Measurements from ENCODE around the gene HMSD.
A peak's percentile ranks its signal among the peaks of the same experiment; 100 is the strongest.

Gene HMSD

DNA sequence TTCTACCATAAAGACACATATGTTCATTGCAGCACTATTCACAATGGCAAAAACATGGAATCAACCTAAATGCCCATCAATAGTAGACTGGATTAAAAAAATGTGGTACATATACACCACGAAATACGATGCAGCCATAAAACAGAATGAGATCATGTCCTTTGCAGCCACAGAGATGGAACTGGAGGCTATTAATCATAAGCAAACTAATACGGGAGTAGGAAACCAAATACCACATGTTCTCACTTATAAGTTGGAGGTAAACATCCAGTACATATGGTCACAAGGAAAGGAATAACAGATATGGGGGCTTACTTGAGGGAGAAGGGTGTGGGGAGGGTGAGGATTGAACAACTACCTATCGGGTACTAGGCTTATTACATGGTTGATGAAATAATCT lies 7.7 kb downstream of the HMSD start:
- DNase-seq (ENCODE audit: low read depth): no peak

DNA sequence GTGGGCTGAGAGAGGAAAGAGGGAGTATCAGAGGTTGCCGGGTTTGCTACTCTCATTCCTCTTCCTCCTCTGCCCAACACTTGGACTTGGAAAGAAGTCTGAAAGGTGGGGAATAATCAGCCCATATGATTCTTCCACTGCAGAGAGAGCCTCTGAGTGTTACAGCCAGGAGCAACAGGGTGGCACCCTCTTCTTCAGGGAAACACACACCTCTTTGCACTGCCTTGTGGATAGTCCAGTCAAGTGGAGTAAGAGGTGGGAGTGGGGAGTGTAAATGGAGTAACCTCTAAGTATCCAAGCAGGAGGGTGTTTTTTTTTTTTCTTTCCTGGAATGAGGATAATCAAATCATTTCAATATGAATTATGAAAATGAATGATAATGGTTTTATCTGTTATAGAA lies 11.8 kb downstream of the HMSD start:
- DNase-seq (ENCODE audit: low read depth): no peak

DNA sequence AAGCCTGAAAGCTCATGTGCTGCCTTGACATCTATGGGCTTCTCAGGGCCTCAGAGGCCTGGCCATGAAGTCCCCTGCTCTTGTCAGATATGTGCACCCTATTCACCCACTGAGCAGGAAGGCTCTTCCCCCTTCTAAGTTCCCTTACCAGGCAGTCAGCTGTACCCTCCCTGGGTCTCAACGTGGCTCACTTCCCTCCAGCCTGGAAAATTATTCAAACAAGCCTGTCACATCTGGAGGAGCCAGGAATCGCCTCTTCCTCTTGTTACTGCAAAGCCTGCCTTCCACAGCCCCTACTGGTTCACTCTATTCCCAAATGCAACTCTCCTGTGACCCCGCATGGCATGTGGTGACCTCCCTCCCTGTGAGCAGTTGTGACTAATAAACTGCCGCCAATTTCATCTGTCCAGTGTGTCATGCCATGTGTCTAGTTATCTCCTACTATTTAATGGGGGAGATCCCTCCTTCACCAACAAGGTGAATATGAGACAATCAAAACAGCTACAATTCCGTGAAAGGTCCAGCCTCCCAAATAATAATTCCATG lies 12.4 kb downstream of the HMSD start:
- DNase-seq (ENCODE audit: low read depth): no peak

DNA sequence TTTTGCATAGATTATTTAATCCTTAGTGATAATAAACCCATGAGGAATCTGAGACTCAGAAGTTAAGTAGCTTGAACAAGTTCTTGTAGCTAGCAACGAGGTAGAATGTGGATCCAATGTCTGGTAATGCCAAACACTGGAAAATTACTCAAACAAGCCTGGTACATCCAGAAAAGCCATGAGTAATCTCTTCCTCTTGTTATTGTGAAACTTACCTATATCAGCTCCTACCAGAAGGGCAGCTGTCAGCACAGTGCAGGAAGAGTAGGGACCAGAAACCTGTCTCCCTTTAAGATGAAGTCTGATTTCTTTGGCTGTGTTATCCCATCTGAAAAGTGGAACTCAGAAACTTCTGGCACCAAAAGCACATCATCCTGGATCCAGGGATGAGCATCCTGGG lies 13.0 kb downstream of the HMSD start:
- DNase-seq (ENCODE audit: low read depth): no peak

GRCh38 chr18:63963615-63964256 lies 14.6 kb downstream of the HMSD start:
- no peak for DNase-seq (ENCODE audit: low read depth)

DNA sequence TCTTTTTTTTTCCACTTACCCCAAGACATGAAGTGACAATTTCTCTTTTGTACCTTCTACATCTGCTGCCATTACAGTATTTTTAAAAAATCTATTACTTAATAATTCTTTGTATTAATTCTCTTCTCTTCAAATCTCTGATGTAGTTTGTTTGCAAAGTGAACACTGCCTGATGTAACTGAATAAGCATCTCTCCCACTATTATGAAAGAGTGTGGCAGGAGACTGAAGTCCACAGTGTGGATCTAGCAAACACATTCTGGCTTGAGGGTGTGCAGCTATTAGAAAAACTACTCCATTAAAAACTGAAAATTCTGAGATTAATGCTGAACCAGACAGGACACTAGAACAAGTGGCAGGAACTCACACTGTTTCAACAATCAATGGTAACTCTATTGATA lies 15.8 kb downstream of the HMSD start:
- no peak for DNase-seq (ENCODE audit: low read depth)

- no peak for DNase-seq (ENCODE audit: low read depth)
These were observed 16.7 kb downstream of the HMSD start for GRCh38 chr18:63965716-63966330.

DNA sequence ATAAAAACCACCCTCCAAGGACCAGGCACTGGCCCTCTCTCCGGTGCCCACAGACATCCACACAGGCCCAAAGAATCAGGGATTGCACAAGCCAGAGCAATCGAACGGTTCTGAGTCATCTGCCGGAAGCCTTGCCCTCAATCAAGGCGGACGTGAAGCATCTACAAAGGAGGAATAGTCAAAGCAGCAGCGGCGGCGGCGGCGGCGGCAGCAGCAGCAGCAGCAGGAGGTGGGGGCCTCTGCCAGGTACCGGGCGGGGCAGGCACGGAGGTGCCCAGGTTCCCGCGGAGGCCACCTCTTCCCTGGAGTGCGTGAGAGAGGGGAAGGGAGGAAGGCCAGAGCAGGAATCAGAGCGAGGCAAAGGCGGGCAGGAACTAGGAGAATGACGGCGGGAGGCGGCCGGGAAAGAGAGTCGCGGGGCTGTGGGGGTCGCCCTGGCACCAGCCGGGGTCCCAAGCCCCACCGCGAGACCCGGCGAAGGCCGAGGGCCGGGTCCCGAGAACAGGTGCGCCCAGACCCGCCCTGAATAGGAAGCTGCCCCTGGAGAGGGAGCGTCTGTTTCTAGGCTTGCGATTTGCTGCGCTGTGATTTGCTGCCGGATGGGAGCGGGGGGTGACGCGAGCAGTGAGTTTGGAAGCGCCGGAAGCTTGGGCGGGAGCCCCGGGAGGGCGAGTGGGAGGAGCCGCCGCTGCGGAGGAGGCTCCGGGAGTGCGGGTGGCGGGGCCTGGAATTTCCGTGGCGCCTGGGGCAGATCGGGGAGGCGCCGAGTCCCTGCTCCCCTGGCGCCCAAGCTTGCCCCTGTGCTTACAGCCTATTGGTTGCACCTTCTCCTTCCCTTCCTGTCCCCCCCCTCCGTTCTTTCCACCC lies 21.1 kb downstream of the HMSD start, which contains the start of gene SERPINB8:
Gene SERPINB8 (plus strand): TSS at position 140 of the 867 bp plus-strand sequence. CDS start 8,228 bp downstream, outside the sequence.
- DNase-seq (ENCODE audit: low read depth): peak; percentile 77

- DNase-seq (ENCODE audit: low read depth): no peak
These were observed 21.7 kb downstream of the HMSD start for GRCh38 chr18:63970809-63971205.

GRCh38 chr18:63971320-63972001 lies 22.4 kb downstream of the HMSD start:
- no peak for DNase-seq (ENCODE audit: low read depth)

- no peak for DNase-seq (ENCODE audit: low read depth)
These were observed 22.9 kb downstream of the HMSD start for GRCh38 chr18:63972002-63972376.

DNA sequence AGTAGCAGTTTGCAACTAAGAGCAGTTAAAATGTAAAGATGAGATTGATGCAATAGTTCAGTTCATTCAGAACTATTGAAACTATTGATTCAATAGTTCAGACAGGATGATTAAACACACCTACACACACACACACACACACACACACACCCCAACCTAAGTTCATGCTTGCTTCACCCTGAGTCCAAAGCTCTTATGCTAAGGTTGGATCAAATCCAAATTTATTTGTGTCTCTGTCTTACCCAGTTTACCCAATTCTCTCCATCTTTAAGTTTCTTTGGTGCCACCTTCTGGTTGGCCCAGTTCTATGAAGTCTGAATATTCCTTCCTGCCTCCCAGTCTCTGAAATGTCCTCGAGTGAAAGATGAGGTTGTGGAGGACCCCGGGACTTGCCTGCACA lies 25.9 kb downstream of the HMSD start:
- no peak for DNase-seq (ENCODE audit: low read depth)

DNA sequence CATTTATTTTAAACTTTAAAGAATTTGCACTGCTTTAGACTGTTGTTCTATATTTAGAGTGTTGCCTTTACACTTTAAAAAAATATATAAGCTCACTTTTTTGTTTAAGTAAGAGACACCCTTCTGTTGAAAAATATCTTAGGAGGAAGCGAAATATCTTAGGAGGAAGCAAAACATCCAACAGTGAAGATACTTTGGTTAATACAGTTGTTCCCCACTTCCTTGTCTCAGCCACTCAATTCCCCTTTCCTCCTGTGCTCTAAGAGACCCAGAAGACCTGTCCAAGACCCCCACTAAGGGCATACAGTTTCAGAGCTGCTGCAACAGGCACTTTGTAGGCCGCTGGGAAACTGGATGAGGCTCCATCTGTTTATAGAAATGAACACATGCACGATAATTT lies 26.5 kb downstream of the HMSD start:
- no peak for DNase-seq (ENCODE audit: low read depth)

DNA sequence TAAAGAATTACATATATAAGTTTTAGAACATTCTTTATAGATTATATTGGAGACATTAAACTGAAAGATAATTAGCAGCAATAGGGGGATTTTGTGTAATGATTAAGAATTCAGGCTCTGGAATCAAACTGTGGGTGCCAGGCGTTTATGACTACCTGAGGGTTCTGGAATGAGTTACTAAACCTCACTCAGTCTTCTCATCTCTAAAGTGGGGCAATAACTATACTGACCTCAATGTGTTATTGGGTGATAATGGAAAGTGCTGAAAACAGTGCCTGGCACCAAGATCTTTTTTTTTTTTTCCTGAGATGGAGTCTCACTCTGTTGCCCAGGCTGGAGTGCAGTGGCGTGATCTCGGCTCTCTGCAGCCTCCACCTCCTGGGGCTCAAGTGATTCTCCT lies 27.9 kb downstream of the HMSD start:
- DNase-seq (ENCODE audit: low read depth): no peak

DNA sequence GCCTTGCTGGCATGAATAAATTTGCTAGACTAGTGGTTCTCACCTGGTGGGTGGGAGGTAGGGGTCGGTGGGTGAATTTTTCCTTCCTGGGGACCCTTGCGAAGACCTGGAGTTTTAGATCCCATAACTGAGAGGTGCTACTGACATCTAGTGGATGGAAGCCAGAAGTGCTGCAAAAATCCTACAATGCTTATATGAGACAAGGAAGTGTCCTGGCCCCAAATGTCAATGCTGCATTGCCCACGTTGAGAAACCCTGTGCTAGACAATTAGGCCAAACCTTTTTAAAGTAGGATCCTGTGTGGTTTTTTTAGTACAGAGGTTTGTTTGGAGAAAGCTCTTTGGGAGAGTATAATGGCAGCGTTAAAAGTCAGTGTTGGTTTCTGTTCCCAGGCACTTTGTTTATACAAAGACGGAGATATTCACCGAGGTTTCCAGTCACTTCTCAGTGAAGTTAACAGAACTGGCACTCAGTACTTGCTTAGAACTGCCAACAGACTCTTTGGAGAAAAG lies 30.4 kb downstream of the HMSD start:
- DNase-seq (ENCODE audit: low read depth): peak; percentile 17

DNA sequence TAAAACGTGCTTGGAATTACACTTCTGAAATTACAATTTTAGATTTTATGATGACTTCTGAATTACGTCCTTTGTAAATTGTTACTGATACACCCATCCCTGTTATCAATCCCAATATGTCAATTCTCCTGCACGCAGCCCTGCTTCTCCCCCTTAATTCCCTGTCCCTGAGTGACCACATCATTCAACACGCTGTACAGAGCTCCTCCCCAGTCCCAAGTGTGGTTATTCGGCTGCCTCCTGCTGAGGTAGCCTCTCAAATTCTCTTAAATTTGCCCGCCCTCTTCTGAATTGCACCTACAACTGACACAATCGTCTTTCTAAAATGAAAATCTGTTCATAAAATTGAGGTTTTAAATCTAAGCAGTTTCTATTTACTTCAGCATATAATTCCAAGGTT lies 30.9 kb downstream of the HMSD start:
- DNase-seq (ENCODE audit: low read depth): no peak

- no peak for DNase-seq (ENCODE audit: low read depth)
These were observed 31.9 kb downstream of the HMSD start for GRCh38 chr18:63980896-63981460.

GRCh38 chr18:63981719-63982118 lies 32.6 kb downstream of the HMSD start:
- no peak for DNase-seq (ENCODE audit: low read depth)

- DNase-seq (ENCODE audit: low read depth): no peak
These were observed 33.3 kb downstream of the HMSD start for GRCh38 chr18:63982361-63982760.

GRCh38 chr18:63986885-63987284 lies 37.8 kb downstream of the HMSD start:
- DNase-seq (ENCODE audit: low read depth): no peak

- DNase-seq (ENCODE audit: low read depth): no peak
These were observed 38.6 kb downstream of the HMSD start for GRCh38 chr18:63987743-63988142.

GRCh38 chr18:63992751-63993150 lies 43.6 kb downstream of the HMSD start:
- DNase-seq (ENCODE audit: low read depth): no peak

Measured in HS-27A (cell line).